A549 (cell line): ENCODE measurements around the gene PADI6.

Source experiments
- CTCF ChIP-seq: fragments of >200 bp; sonication (Bioruptor Twin); formaldehyde crosslinking; IDR thresholded peaks from 3 replicates; pipeline ENCODE4 v1.5.1; 2016
- ESRRA ChIP-seq: fragments of 150-350 bp; IDR thresholded peaks from 2 replicates; pipeline ENCODE4 v1.6.1; 2014; ENCODE audit warnings: mild to moderate bottlenecking, low read length, borderline replicate concordance
- JUNB ChIP-seq: fragments of >200 bp; sonication (Bioruptor Twin); formaldehyde crosslinking; IDR thresholded peaks from 2 replicates; pipeline ENCODE4 v1.6.1; 2016
- MAFK ChIP-seq: fragments of 450-650 bp; IDR thresholded peaks from 2 replicates; pipeline ENCODE4 v1.6.1; 2014; ENCODE audit not compliant: partially characterized antibody
- POLR2A ChIP-seq: IDR thresholded peaks from 2 replicates; pipeline ENCODE4 v1.6.1; 2012; ENCODE audit warnings: mild to moderate bottlenecking, low read length
- RNF2 ChIP-seq: fragments of 200-600 bp; sonication (generic); IDR thresholded peaks from 2 replicates; pipeline ENCODE4 v1.6.1; 2016; ENCODE audit warnings: low read depth, mild to moderate bottlenecking, antibody characterized with exemption, moderate library complexity, borderline replicate concordance
- TF ChIP-seq, protein P1 (sequence below): fragments of 450-650 bp; IDR thresholded peaks from 2 replicates; pipeline ENCODE4 v1.6.1; 2014; ENCODE audit warnings: antibody characterized with exemption

DNA sequence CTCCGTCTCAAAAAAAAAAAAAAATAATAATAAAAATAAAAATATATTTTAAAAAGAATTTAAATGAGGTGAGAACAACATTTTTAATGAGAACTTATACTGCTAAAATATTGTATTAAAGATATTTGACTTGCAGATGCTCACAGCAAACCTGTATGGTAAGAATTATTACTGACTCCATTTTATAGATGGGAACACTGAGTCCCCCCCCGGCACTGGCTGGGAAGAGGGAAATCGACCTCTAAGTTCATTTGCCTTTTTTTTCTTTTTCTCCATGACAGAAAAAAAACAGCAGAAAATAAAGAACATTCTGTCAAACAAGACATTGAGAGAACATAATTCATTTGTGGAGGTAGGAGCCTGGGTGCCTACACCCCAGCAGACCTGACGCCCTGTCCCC lies 13.4 kb upstream of the PADI6 start:
- TF ChIP-seq RNF2 (no peak), MAFK (no peak), POLR2A (no peak), JUNB (no peak), CTCF (no peak), ESRRA (no peak)
- TF ChIP-seq, protein P1, sequence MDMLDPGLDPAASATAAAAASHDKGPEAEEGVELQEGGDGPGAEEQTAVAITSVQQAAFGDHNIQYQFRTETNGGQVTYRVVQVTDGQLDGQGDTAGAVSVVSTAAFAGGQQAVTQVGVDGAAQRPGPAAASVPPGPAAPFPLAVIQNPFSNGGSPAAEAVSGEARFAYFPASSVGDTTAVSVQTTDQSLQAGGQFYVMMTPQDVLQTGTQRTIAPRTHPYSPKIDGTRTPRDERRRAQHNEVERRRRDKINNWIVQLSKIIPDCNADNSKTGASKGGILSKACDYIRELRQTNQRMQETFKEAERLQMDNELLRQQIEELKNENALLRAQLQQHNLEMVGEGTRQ = no peak
